ENCODE data around the gene ITPK1. TPM values are rescaled to one million over a fixed set of nuclear protein-coding genes. Genes with fewer than 3 reads are reported as not detected.
"Not testable (repeated sequence)": the region's sequence is repeated elsewhere in the genome, so short reads cannot be mapped to it uniquely, and the experiment has no call there.

The ITPK1 gene
- total and polyA plus RNA-seq, 10 of the 15 experiments (the other 5 are each of a cell fraction or from before 2014, with no cell fraction given) = 1.3 to 73.2 (median 27.0) TPM

GRCh38 chr14:93159625-93160352 lies 44.1 kb upstream of the ITPK1 start:
- H3K4me2 ChIP-seq (ENCODE audit: control insufficient read depth, insufficient read depth); H3K27me3 ChIP-seq (replicated peaks in 1 of 2; ENCODE audit: control insufficient read depth in 2 of 2, insufficient read depth in 2 of 2, low read length in 1 of 2); H3K9me3 ChIP-seq (replicated peaks; ENCODE audit: control insufficient read depth, insufficient read depth, low read length); H3K27ac ChIP-seq (ENCODE audit: control insufficient read depth, insufficient read depth); DNase-seq (ENCODE audit: low read depth, low spot score); BruUV-seq (replicated peaks); ATAC-seq; H2AFZ ChIP-seq (ENCODE audit: control insufficient read depth, low read depth, low read length); H4K20me1 ChIP-seq (ENCODE audit: control insufficient read depth, insufficient read depth); H3K36me3 ChIP-seq (ENCODE audit: control insufficient read depth in 2 of 2, insufficient read depth in 2 of 2, low read length in 1 of 2); FAIRE-seq; H3K9ac ChIP-seq (ENCODE audit: control insufficient read depth, insufficient read depth, low read length); H3K4me3 ChIP-seq; H3K4me1 ChIP-seq (ENCODE audit: control insufficient read depth, insufficient read depth, low read length); H3K79me2 ChIP-seq (ENCODE audit: control insufficient read depth, insufficient read depth, low read length); in situ Hi-C loops (cut with MboI): not testable (repeated sequence)
- intact Hi-C loops (cut with micrococcal nuclease; ENCODE audit: unreplicated experiment) = loop anchor here (10.0 kb wide), 1 partner anchor 445 kb away; no protein-coding TSS in a partner anchor
- WGBS (ENCODE audit: insufficient coverage, insufficient replicate concordance, low lambda C conversion rate, missing lambda C conversion rate) = 29% methylated on average over 5 of the region's 5 CpGs
- ChIA-PET CTCF (interaction anchor here (0.6 to 2.9 kb wide), 17 partner anchors 12 to 409 kb away, joined by 3 to 50 read pairs (median 5); partner anchors contain the start of genes ITPK1, LYSET and MOAP1), SMC1A (ENCODE audit: uncharacterized antibody, unreplicated experiment) (interaction anchor here (0.6 to 2.5 kb wide), 8 partner anchors 13 to 251 kb away, joined by 3 to 30 read pairs (median 4); no protein-coding TSS in a partner anchor), RAD21 (ENCODE audit: unreplicated experiment) (interaction anchor here (0.6 to 2.1 kb wide), 8 partner anchors 14 to 171 kb away, joined by 3 to 22 read pairs (median 4); partner anchors contain the start of genes GON7 and UBR7), POLR2A (interaction anchor here (0.5 to 1.2 kb wide), 3 partner anchors 25 to 49 kb away, joined by 3 to 4 read pairs (median 3); partner anchors contain the start of genes LYSET and MOAP1)

GRCh38 chr14:93158349-93158748 lies 42.6 kb upstream of the ITPK1 start:
- H3K9me3 ChIP-seq (replicated peaks; ENCODE audit: control insufficient read depth, insufficient read depth, low read length); H3K27ac ChIP-seq (ENCODE audit: control insufficient read depth, insufficient read depth); intact Hi-C loops (cut with micrococcal nuclease; ENCODE audit: unreplicated experiment); H3K4me2 ChIP-seq (ENCODE audit: control insufficient read depth, insufficient read depth); H3K79me2 ChIP-seq (ENCODE audit: control insufficient read depth, insufficient read depth, low read length); in situ Hi-C loops (cut with MboI); RAD21 ChIA-PET (ENCODE audit: unreplicated experiment); ATAC-seq; H3K4me3 ChIP-seq; POLR2A ChIA-PET; H3K27me3 ChIP-seq (replicated peaks in 1 of 2; ENCODE audit: control insufficient read depth in 2 of 2, insufficient read depth in 2 of 2, low read length in 1 of 2); H3K36me3 ChIP-seq (ENCODE audit: control insufficient read depth in 2 of 2, insufficient read depth in 2 of 2, low read length in 1 of 2); H3K4me1 ChIP-seq (ENCODE audit: control insufficient read depth, insufficient read depth, low read length); DNase-seq (ENCODE audit: low read depth, low spot score); H2AFZ ChIP-seq (ENCODE audit: control insufficient read depth, low read depth, low read length); H3K9ac ChIP-seq (ENCODE audit: control insufficient read depth, insufficient read depth, low read length); H4K20me1 ChIP-seq (ENCODE audit: control insufficient read depth, insufficient read depth); BruUV-seq (replicated peaks); SMC1A ChIA-PET (ENCODE audit: uncharacterized antibody, unreplicated experiment); FAIRE-seq: not testable (repeated sequence)
- CTCF ChIA-PET = interaction anchor here (1.3 kb wide), 1 partner anchor 14 kb away, joined by 3 read pairs; no protein-coding TSS in a partner anchor
- WGBS (ENCODE audit: insufficient coverage, insufficient replicate concordance, low lambda C conversion rate, missing lambda C conversion rate) = 73% methylated on average over 7 of the region's 7 CpGs

All from GM12878 (cell line).